CD14-positive monocyte (primary cell): ENCODE measurements around the gene PDE1C. TPM values are rescaled to one million over a fixed set of nuclear protein-coding genes. Genes with fewer than 3 reads are reported as not detected.

ENCODE experiments used
- DNase-seq, 3 donors: peaks; one replicate each; pipeline ENCODE4 v3.0.0-alpha.2; 2011 to 2022
- H2AFZ ChIP-seq: 2 replicates; pipeline ENCODE4 v1.6.0; 2012; ENCODE audit warnings: mild to moderate bottlenecking, low read depth, low read length, inconsistent platforms; ENCODE audit not compliant: insufficient read depth, poor library complexity, severe bottlenecking
- H3K27ac ChIP-seq, 2 donors: 1 replicate in 1 of 2; 2 replicates in 1 of 2; pipeline ENCODE4 v1.5.1; 2012 to 2013; ENCODE audit warnings: low read length in 2 of 2, control low read depth in 1 of 2, inconsistent platforms in 1 of 2, low read depth in 1 of 2, mild to moderate bottlenecking in 1 of 2
- H3K27me3 ChIP-seq, 2 donors: one replicate each; pipeline versions ENCODE4 v1.6.0 to v1.6.1; 2011 to 2013; ENCODE audit warnings: low read length in 2 of 2; ENCODE audit not compliant: control insufficient read depth in 2 of 2, insufficient read depth in 2 of 2
- H3K36me3 ChIP-seq, 2 donors: replicated peaks in 1 of 2; 1 replicate in 1 of 2; 2 replicates in 1 of 2; pipeline versions ENCODE4 v1.5.1 to v1.6.1; 2012 to 2013; ENCODE audit warnings: low read length in 2 of 2, control low read depth in 1 of 2, inconsistent platforms in 1 of 2, mild to moderate bottlenecking in 1 of 2; ENCODE audit not compliant: insufficient read depth in 2 of 2, control insufficient read depth in 1 of 2
- H3K4me1 ChIP-seq, 2 donors: 1 replicate in 1 of 2; 2 replicates in 1 of 2; pipeline versions ENCODE4 v1.5.1 to v1.6.1; 2012 to 2013; ENCODE audit warnings: low read length in 2 of 2, control low read depth in 1 of 2, inconsistent platforms in 1 of 2, mild to moderate bottlenecking in 1 of 2, moderate library complexity in 1 of 2; ENCODE audit not compliant: insufficient read depth in 2 of 2, control insufficient read depth in 1 of 2
- H3K4me2 ChIP-seq: replicated peaks from 2 replicates; pipeline ENCODE3; 2012; ENCODE audit warnings: low read length, moderate library complexity, mild to moderate bottlenecking; ENCODE audit not compliant: poor library complexity, severe bottlenecking; ENCODE audit errors: extremely low read depth
- H3K4me3 ChIP-seq, 3 experiments: fragments of 200-600 bp in 1 of 3; sonication (generic) in 1 of 3; replicated peaks in 1 of 3; 1 replicate in 2 of 3; 2 replicates in 1 of 3; pipeline ENCODE4 v1.5.1; 2011 to 2013; ENCODE audit warnings: low read length in 3 of 3, mild to moderate bottlenecking in 3 of 3, control low read depth in 2 of 3, low read depth in 2 of 3, inconsistent platforms in 1 of 3, moderate library complexity in 1 of 3
- H3K79me2 ChIP-seq: 2 replicates; pipeline ENCODE4 v1.6.0; 2012; ENCODE audit warnings: mild to moderate bottlenecking, control low read depth, inconsistent platforms, low read length, moderate library complexity; ENCODE audit not compliant: insufficient read depth
- H3K9ac ChIP-seq: 2 replicates; pipeline ENCODE4 v1.6.0; 2017; ENCODE audit warnings: low read length, mild to moderate bottlenecking; ENCODE audit not compliant: insufficient read depth, poor library complexity, severe bottlenecking
- H3K9me3 ChIP-seq, 2 donors: replicated peaks in 1 of 2; 1 replicate in 1 of 2; 2 replicates in 1 of 2; pipeline versions ENCODE4 v1.5.1 to v1.6.1; 2012 to 2013; ENCODE audit warnings: low read length in 2 of 2, control low read depth in 1 of 2; ENCODE audit not compliant: control insufficient read depth in 1 of 2, insufficient read depth in 1 of 2
- H4K20me1 ChIP-seq: 2 replicates; pipeline ENCODE4 v1.6.0; 2012; ENCODE audit warnings: mild to moderate bottlenecking, low read length, control low read depth, moderate library complexity; ENCODE audit not compliant: insufficient read depth
- H3K27ac Mint-ChIP-seq, 7 donors: one replicate each; pipeline ENCODE4 v1.8.0; 2020; ENCODE audit warnings: mild to moderate bottlenecking in 7 of 7, mixed read lengths in 7 of 7, moderate library complexity in 6 of 7, inconsistent platforms in 2 of 7
- H3K27me3 Mint-ChIP-seq, 3 donors: one replicate each; pipeline ENCODE4 v1.8.0; 2021 to 2022; ENCODE audit warnings: low read depth in 3 of 3, mild to moderate bottlenecking in 3 of 3, mixed read lengths in 3 of 3, moderate library complexity in 3 of 3, inconsistent platforms in 1 of 3
- H3K36me3 Mint-ChIP-seq, 2 donors: one replicate each; pipeline ENCODE4 v1.8.0; 2020; ENCODE audit warnings: mixed read lengths in 2 of 2, inconsistent platforms in 1 of 2, mild to moderate bottlenecking in 1 of 2
- H3K4me1 Mint-ChIP-seq: one replicate; pipeline ENCODE4 v1.8.0; 2020; ENCODE audit warnings: mild to moderate bottlenecking, mixed read lengths
- H3K4me3 Mint-ChIP-seq, 2 donors: one replicate each; pipeline ENCODE4 v1.8.0; 2020; ENCODE audit warnings: mild to moderate bottlenecking in 2 of 2, mixed read lengths in 2 of 2, moderate library complexity in 1 of 2
- H3K9me3 Mint-ChIP-seq, 7 donors: one replicate each; pipeline ENCODE4 v1.8.0; 2020 to 2022; ENCODE audit warnings: mixed read lengths in 7 of 7, mild to moderate bottlenecking in 6 of 7, moderate library complexity in 6 of 7, inconsistent platforms in 2 of 7
- CTCF ChIP-seq: fragments of 200-600 bp; IDR thresholded peaks from one replicate; pipeline ENCODE4 v1.8.0; 2022; ENCODE audit warnings: antibody characterized with exemption, mild to moderate bottlenecking
- WGBS: methylation state at CpG from one replicate; pipeline ENCODE4 v1.1.5; 2013; ENCODE audit warnings: missing lambda C conversion rate; ENCODE audit not compliant: insufficient coverage; 5-methylcytosine and 5-hydroxymethylcytosine counted together
- intact Hi-C, 2 donors: fragments of 100-400 bp; cut with micrococcal nuclease; formaldehyde crosslinking; loops; one replicate each; pipeline versions ENCODE4 v1.15.0 to v1.15.1; 2023
- polyA plus RNA-seq, 3 donors: library from polyadenylated mRNA; depleted of rRNA in 1 of 3; unstranded in 2 of 3; stranded (reverse) in 1 of 3; fragments of 300-500 nt in 2 of 3; fragments of >200 nt in 1 of 3; fragmentation: Illumina TruSeq in 2 of 3; gene quantifications; 1 replicate in 2 of 3; 2 replicates in 1 of 3; pipeline ENCODE4 v1.2.3, GENCODE V29; 2012 to 2021

Gene PDE1C
- polyA plus RNA-seq, 3 donors: not detected

- Histone ChIP-seq H2AFZ (no peak overlapping the region), H4K20me1 (no peaks in the 10 kb centered on the region), H3K36me3 (no peaks in the 10 kb centered on the region), H3K9me3 (no peaks in the 10 kb centered on the region), H3K4me1 (no peaks in the 10 kb centered on the region), H3K4me3 (no peak overlapping the region), H3K9ac (no peak overlapping the region), H3K79me2 (no peaks in the 10 kb centered on the region), H3K27me3 (no peaks in the 10 kb centered on the region), H3K4me2 (no peak overlapping the region), H3K27ac (no peak overlapping the region)
- Mint-ChIP-seq H3K4me1 (no peaks in the 10 kb centered on the region), H3K27ac (no peak overlapping the region), H3K36me3 (no peaks in the 10 kb centered on the region), H3K9me3 (no peaks in the 10 kb centered on the region), H3K27me3 (peaks cover 0 to 1% (median 0%) of the 10 kb centered on the region in 3 donors), H3K4me3 (no peak overlapping the region)
- no peak for DNase-seq
- intact Hi-C loops: no loop called here
- TF ChIP-seq CTCF: no peak
- WGBS: no CpG with 5 or more reads among the region's 3 CpGs
Measured at GRCh38 chr7:31724696-31725095, 345.5 kb downstream of the PDE1C start.

- no peaks in the 10 kb centered on the region for H3K4me1 ChIP-seq
- Mint-ChIP-seq H3K27ac (no peak overlapping the region), H3K4me1 (no peaks in the 10 kb centered on the region), H3K9me3 (peaks cover 0 to 2% (median 0%) of the 10 kb centered on the region in 7 donors), H3K27me3 (peaks cover 1 to 7% (median 4%) of the 10 kb centered on the region in 3 donors), H3K36me3 (no peaks in the 10 kb centered on the region), H3K4me3 (no peak overlapping the region)
- no peaks in the 10 kb centered on the region for H3K9me3 ChIP-seq
- intact Hi-C loops: no loop called here
- H3K79me2 ChIP-seq: no peaks in the 10 kb centered on the region
- no peaks in the 10 kb centered on the region for H3K36me3 ChIP-seq
- no peaks in the 10 kb centered on the region for H4K20me1 ChIP-seq
- H2AFZ ChIP-seq: no peak overlapping the region
- no peak overlapping the region for H3K9ac ChIP-seq
- no peak for TF ChIP-seq CTCF
- H3K4me3 ChIP-seq: no peak overlapping the region
- no peak overlapping the region for H3K27ac ChIP-seq
- peaks cover 0 to 2% of the 10 kb centered on the region in 2 donors for H3K27me3 ChIP-seq
- WGBS: 100% methylated on average over 1 of the region's 8 CpGs
- H3K4me2 ChIP-seq: no peak overlapping the region
- no peak for DNase-seq
Measured at GRCh38 chr7:31720366-31720765, 349.8 kb downstream of the PDE1C start.
